MCF 10A (cell line): Measurements from ENCODE around the gene FRMD3. TPM values are rescaled to one million over a fixed set of nuclear protein-coding genes. Genes with fewer than 3 reads are reported as not detected.

Source experiments
- BruUV-seq: library from RNA; stranded (reverse); fragments of 400-500 nt; replicated peaks from 2 replicates; lab custom pipeline; 2021; lab: Mats Ljungman, UMichigan
- CTCF ChIA-PET: fragments of 300-600 bp; sonication (Branson Sonifier 250); formaldehyde crosslinking; extraction: SDS; loops from one replicate; lab custom pipeline; 2021; ENCODE audit warnings: antibody characterized with exemption, inconsistent platforms; lab: Yijun Ruan, JAX
- POLR2A ChIA-PET: fragments of 300-600, 350-650 bp; sonication (Branson Sonifier 250); formaldehyde crosslinking; extraction: SDS; loops from one replicate; lab custom pipeline; 2020; ENCODE audit warnings: antibody characterized with exemption, inconsistent platforms; lab: Yijun Ruan, JAX
- DNase-seq: peaks from one replicate; pipeline ENCODE4 v3.0.0-alpha.2; 2018; ENCODE audit not compliant: unreplicated experiment
- H3K27ac Mint-ChIP-seq: one replicate; pipeline ENCODE4 v1.8.0; 2022; ENCODE audit warnings: mild to moderate bottlenecking, low read depth, mixed read lengths; ENCODE audit not compliant: unreplicated experiment
- H3K27me3 Mint-ChIP-seq: one replicate; pipeline ENCODE4 v1.8.0; 2022; ENCODE audit warnings: mixed read lengths; ENCODE audit not compliant: insufficient read depth, unreplicated experiment
- H3K36me3 Mint-ChIP-seq: one replicate; pipeline ENCODE4 v1.8.0; 2022; ENCODE audit warnings: mild to moderate bottlenecking, moderate library complexity, mixed read lengths; ENCODE audit not compliant: insufficient read depth, unreplicated experiment
- H3K4me1 Mint-ChIP-seq: one replicate; pipeline ENCODE4 v1.8.0; 2022; ENCODE audit warnings: mixed read lengths; ENCODE audit not compliant: insufficient read depth, unreplicated experiment
- H3K4me3 Mint-ChIP-seq: one replicate; pipeline ENCODE4 v1.8.0; 2022; ENCODE audit warnings: mild to moderate bottlenecking, moderate library complexity, mixed read lengths; ENCODE audit not compliant: unreplicated experiment
- H3K9me3 Mint-ChIP-seq: one replicate; pipeline ENCODE4 v1.8.0; 2022; ENCODE audit warnings: mixed read lengths; ENCODE audit not compliant: unreplicated experiment
- CTCF ChIP-seq: fragments of 200-600 bp; IDR thresholded peaks from one replicate; pipeline ENCODE4 v1.8.0; 2022; ENCODE audit warnings: antibody characterized with exemption, mild to moderate bottlenecking; ENCODE audit not compliant: unreplicated experiment
- intact Hi-C: fragments of 100-400 bp; cut with micrococcal nuclease; formaldehyde crosslinking; loops from 2 replicates; pipeline ENCODE4 v1.14.1; 2022
- total RNA-seq: library from RNA; stranded (reverse); gene quantifications from 2 replicates; pipeline ENCODE4 v1.2.3, GENCODE V29; 2022

Gene FRMD3
- total RNA-seq, 1 experiment from 2014 or later, result 0.28 TPM

DNA sequence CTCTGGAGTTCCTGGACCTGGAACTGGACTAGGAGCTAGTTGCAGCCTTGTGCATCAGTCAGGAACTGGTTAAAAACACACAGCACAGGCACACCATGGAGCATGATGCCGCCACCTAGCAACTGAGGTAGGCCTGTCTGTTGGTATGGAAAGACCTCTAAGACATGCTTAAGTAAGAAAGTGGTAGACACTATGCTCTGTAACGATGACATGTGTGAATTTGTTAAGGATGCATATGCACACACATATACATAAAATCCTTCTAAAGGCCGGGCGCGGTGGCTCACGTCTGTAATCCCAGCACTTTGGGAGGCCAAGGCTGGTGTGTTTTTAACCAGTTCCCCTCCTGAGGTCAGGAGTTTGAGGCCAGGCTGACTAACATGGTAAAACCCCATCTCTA, 338.4 kb downstream of the FRMD3 start:
- TF ChIP-seq CTCF, result no peak
- Mint-ChIP-seq H3K27ac (no peak overlapping the region), H3K9me3 (no peaks in the 10 kb centered on the region), H3K4me3 (no peak overlapping the region), H3K27me3 (no peaks in the 10 kb centered on the region), H3K36me3 (no peaks in the 10 kb centered on the region), H3K4me1 (no peaks in the 10 kb centered on the region)
- BruUV-seq, result no TSS peak
- POLR2A ChIA-PET, result no interaction called here
- intact Hi-C loops, result loop anchor here (1.0 to 2.0 kb wide), 2 partner anchors 344 to 397 kb away; no protein-coding TSS in a partner anchor
- CTCF ChIA-PET, result interaction anchor here (0.6 to 1.4 kb wide), 10 partner anchors 9 to 452 kb away, joined by 3 to 5 read pairs (median 3); partner anchors contain the start of gene FRMD3
- DNase-seq, result no peak

DNA sequence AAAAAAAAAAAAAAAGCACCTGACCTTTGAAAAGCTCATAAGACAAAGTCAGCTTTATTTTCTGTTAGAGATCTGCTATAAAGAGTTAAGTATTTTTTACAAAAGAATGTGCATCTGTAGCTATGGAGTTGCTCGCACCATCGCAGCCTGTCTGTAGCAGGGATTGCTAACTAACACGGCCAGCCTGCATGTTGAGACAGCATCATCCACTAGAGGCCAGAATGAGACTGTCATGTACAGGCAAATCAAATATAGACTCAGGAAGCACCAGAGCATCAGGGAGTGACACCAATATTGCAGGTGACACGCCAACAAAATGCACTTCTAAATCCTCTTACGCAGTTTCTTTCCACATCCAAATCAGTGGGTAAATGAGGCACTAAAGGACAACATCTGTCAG, 339.0 kb downstream of the FRMD3 start:
- ChIA-PET POLR2A (no interaction called here), CTCF (interaction anchor here (0.6 to 1.4 kb wide), 22 partner anchors 9 to 991 kb away, joined by 3 to 7 read pairs (median 3); partner anchors contain the start of gene FRMD3)
- peak; percentile 43 for TF ChIP-seq CTCF
- Mint-ChIP-seq H3K36me3 (no peaks in the 10 kb centered on the region), H3K4me1 (no peaks in the 10 kb centered on the region), H3K4me3 (no peak overlapping the region), H3K9me3 (no peaks in the 10 kb centered on the region), H3K27me3 (no peaks in the 10 kb centered on the region), H3K27ac (no peak overlapping the region)
- BruUV-seq, result no TSS peak
- peak; percentile 56 for DNase-seq
- intact Hi-C loops, result loop anchor here (1.0 to 2.0 kb wide), 2 partner anchors 345 to 398 kb away; no protein-coding TSS in a partner anchor

DNA sequence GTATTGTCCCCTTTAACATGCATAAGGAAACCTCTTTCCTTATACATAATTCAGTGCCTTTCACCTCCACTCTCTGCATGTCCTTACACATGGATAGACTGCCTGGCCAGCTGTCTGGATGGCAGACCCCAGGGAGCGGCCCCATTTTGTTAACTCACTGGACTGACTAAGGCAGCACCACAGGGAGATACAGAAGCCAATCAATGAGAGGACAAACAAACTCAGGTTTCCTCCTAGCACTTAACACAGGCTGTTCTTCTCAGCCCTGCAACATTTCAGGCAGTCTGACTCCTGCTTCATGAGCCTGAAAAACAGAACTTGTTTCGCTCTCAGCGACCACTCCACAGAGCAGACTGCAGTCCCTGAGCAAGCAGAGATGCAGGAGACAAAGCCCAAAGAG, 339.8 kb downstream of the FRMD3 start:
- H3K4me3 Mint-ChIP-seq, result no peak overlapping the region
- TF ChIP-seq CTCF, result no peak
- H3K36me3 Mint-ChIP-seq, result no peaks in the 10 kb centered on the region
- ChIA-PET CTCF (interaction anchor here (0.6 to 1.4 kb wide), 9 partner anchors 10 to 711 kb away, joined by 3 to 6 read pairs (median 3); no protein-coding TSS in a partner anchor), POLR2A (no interaction called here)
- no peaks in the 10 kb centered on the region for H3K9me3 Mint-ChIP-seq
- H3K4me1 Mint-ChIP-seq, result no peaks in the 10 kb centered on the region
- intact Hi-C loops, result loop anchor here (2.0 kb wide), 1 partner anchor 398 kb away; no protein-coding TSS in a partner anchor
- H3K27ac Mint-ChIP-seq, result no peak overlapping the region
- BruUV-seq, result no TSS peak
- no peak for DNase-seq
- H3K27me3 Mint-ChIP-seq, result no peaks in the 10 kb centered on the region

DNA sequence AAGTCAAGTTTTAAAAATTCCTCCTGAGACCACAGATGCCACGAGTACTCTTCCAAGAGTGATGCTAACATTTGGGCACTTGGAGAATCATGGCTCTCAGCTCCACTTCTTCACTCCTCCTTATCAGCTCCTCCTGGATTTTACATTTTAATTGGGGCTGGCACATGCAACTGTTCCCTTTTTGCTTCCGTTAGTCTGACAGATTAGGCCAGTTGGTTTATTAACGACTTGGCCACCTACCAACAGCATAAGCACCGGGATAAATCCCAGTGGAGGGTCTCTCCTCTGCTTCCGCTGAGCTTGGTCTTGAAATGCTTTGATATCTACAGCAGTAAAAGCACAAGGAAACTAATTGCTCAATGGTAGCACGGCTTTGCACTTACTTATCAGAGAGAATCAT, 340.6 kb downstream of the FRMD3 start:
- Mint-ChIP-seq H3K4me1 (no peaks in the 10 kb centered on the region), H3K36me3 (no peaks in the 10 kb centered on the region), H3K27me3 (no peaks in the 10 kb centered on the region), H3K4me3 (no peak overlapping the region), H3K9me3 (no peaks in the 10 kb centered on the region), H3K27ac (no peak overlapping the region)
- intact Hi-C loops, result no loop called here
- ChIA-PET POLR2A (no interaction called here), CTCF (interaction anchor here (0.6 to 1.2 kb wide), 7 partner anchors 14 to 712 kb away, joined by 3 to 4 read pairs (median 4); partner anchors contain the start of gene RASEF)
- TF ChIP-seq CTCF, result no peak
- no TSS peak for BruUV-seq
- DNase-seq, result no peak
